Measurements from ENCODE around the gene NRF1. TPM values are rescaled to one million over a fixed set of nuclear protein-coding genes. Genes with fewer than 3 reads are reported as not detected.

The NRF1 gene
- total RNA-seq, 2 experiments from 2014 or later: 25.9 to 28.7 TPM

DNA sequence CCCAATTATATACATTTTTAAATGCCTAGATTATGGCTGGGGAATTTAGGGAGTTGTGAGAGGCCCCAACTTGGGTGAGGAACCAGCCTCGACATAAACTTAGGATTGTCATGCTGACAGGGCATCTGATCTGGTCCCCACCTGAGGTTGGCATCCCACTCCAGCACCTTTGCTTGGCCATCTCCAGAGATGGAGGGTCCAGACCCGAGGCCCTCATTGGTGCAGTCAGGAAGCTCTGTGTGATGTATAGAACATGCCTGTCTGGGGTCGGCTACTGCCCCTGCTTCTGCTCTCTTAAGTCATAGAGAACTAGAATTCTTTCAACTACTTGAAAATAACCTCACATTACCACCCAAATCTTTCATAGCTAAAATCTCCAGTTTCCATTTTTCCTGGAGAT lies 153.8 kb downstream of the NRF1 start:
- Mint-ChIP-seq H3K4me1 (peaks cover 1% of the 10 kb centered on the region), H3K4me3 (no peak overlapping the region)

DNA sequence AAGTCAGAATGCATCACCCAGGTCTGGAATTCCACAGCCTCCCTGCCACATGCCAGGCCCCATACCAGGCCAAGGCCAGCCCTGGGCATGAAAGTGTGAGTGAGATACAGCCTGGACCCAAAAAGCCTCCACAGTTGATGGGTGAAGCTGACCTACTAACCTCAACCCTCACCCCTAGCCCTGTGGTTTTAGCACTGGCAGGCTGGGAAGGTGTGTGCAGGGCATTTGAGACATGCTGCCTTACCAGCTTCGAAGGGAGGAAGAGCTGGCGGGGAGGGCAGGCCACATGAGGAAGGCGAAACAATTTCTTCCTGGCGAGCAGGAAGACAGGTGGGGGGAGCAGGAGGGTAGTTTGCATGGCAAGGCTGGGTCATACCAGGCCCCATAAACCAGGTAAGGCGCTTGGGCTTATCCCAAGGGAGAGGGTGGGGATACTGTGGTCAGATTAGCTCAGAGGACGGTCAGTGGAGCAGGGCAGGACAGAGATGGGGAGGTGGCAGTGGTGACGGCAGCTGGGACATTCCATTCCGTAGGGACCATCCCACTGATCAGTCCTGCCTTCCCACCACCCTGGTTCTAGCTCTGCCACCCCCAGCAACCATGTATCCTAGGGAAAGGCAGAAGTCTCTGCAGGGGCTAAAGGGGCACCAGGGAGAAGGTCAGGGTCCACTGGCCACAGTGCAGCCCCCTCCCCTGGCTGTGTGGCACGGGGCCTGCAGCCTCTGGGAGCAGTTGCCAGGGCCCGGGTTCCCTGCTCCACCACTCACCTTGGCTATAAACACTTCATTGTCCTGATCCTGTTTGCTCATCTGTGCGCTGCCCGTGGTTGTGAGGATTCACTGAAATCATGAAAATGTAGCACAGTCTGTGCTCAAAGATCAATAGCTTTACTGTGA lies 155.8 kb downstream of the NRF1 start:
- ChIA-PET CTCF (interaction anchor here (0.6 to 1.8 kb wide), 2 partner anchors 8 to 117 kb away, joined by 3 to 4 read pairs; no protein-coding TSS in a partner anchor), POLR2A (no interaction called here)

More for the DNA sequence above, 153.8 kb downstream of the NRF1 start:
- Mint-ChIP-seq H3K27me3 (peaks cover 2% of the 10 kb centered on the region), H3K36me3 (ENCODE audit: low read depth) (no peaks in the 10 kb centered on the region), H3K9me3 (no peaks in the 10 kb centered on the region), H3K27ac (no peak overlapping the region)
- ChIA-PET CTCF (no interaction called here), POLR2A (no interaction called here)
- DNase-seq: no peak

DNA sequence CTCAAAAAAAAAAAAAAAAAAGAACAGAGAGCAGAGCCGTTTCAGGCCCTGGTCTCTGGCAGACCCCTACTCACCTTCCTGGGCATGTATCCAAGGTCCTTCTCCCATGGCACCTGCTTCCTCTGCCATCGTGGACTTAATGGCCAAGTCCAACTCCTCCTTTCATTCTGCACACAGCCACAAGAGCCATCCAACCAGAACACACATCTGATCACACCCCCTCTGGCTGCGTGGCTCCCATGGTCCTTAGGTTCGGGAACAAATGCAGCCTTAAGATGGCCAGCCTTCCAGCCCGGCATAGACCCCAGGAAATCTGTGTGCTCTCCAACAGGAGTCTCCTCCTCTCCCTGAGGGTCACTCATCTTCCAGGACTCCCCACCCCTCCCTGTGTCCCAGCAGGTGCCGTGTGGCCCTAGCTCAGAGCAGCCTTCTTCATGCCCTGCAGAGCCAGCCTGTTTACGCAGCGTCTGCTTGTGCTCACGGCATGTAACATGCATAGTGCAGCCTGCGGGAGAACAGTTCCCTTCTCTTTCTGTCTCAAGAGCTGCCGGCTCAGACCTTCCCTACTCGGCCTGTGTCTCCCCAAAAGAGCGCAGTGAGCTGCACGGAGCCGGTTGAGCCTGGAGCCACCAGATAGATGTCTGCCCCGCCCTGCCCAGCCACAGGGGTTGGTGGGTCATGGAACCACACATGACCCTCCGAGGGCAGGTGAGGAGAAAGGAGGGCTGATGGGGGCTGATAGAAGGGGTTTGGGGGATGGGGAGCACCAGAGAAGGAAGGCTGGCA lies 157.3 kb downstream of the NRF1 start:
- CTCF ChIA-PET: interaction anchor here (1.8 kb wide), 1 partner anchor 10 kb away, joined by 4 read pairs; no protein-coding TSS in a partner anchor
- H3K4me1 Mint-ChIP-seq: peaks cover 4% of the 10 kb centered on the region
- no peak for DNase-seq

More for the DNA sequence above, 155.8 kb downstream of the NRF1 start:
- no peaks in the 10 kb centered on the region for H3K9me3 Mint-ChIP-seq
- peaks cover 4% of the 10 kb centered on the region for H3K4me1 Mint-ChIP-seq
- no peak for DNase-seq
- H3K27ac Mint-ChIP-seq: no peak overlapping the region
- peaks cover 2% of the 10 kb centered on the region for H3K27me3 Mint-ChIP-seq
- H3K36me3 Mint-ChIP-seq (ENCODE audit: low read depth): no peaks in the 10 kb centered on the region
- H3K4me3 Mint-ChIP-seq: no peak overlapping the region

DNA sequence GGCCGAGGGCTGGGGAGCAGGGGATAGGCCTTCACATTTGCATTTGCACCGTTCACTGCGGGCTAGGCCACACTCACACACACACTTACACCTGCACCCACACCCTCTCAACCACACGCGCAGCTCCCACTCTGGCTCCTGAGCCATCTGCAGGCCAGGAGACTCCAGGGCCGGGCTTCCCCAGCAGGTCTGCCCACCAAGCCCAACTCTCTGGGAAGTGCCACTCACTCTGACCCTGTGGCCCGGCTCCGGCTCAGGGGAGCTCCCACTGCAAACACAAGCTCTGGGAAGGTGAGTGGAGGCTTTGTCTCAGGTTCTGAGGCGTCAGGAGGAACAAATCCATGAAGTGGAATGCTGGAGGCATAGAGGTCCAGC lies 157.9 kb downstream of the NRF1 start:
- ChIA-PET CTCF (no interaction called here), POLR2A (no interaction called here)
- H3K4me1 Mint-ChIP-seq: peaks cover 4% of the 10 kb centered on the region
- no peaks in the 10 kb centered on the region for H3K36me3 Mint-ChIP-seq (ENCODE audit: low read depth)
- H3K27ac Mint-ChIP-seq: no peak overlapping the region
- H3K4me3 Mint-ChIP-seq: no peak overlapping the region
- no peaks in the 10 kb centered on the region for H3K9me3 Mint-ChIP-seq
- DNase-seq: no peak
- no peaks in the 10 kb centered on the region for H3K27me3 Mint-ChIP-seq

More for the DNA sequence above, 157.3 kb downstream of the NRF1 start:
- no peaks in the 10 kb centered on the region for H3K27me3 Mint-ChIP-seq
- H3K27ac Mint-ChIP-seq: no peak overlapping the region
- POLR2A ChIA-PET: no interaction called here
- H3K4me3 Mint-ChIP-seq: no peak overlapping the region
- no peaks in the 10 kb centered on the region for H3K9me3 Mint-ChIP-seq
- H3K36me3 Mint-ChIP-seq (ENCODE audit: low read depth): no peaks in the 10 kb centered on the region

DNA sequence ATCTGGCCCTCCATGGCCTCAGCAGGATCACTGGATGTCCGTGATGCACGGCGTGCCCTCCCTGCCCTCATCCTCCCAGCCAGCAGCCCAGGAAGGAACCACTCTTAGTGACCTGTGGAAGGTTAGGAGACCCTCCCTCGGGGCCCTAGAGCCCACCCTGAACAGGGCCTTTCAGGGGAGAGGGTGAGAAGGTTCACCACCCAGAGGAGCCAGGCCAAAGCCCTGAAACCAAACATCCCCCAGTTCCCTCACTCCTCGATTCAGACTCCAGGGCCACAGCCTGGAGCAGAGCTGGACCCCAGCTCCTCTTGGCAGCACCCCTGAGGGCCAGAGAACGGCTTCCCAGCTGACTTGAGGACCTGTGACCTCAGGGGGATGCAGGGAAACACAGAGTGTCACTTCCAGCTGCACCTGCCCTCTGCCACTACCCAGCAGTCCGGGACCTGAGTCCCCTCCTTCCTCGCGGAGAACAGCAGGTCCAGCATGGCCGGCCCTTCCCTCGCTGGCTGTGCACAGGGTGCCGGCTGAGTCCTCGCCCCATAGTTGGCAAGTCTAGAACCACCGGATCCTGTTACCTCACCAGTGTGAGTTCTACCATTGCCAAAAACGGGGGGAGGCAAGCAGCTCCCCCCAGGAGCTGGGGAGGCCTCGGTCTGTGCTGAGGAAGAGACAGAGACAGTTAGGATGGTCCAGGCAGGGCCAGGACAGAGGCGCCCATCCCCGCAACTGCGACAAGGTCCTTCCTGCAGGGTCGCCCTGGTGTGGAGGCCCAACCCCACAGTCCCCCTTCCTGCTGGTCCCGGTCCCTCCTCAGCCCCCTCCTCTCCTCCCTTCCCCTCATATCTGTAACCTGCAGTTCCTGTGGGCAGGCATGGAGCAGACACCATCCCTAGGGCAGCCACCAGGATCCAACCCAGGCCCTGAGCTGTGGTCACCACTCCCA lies 158.6 kb downstream of the NRF1 start:
- H3K9me3 Mint-ChIP-seq: no peaks in the 10 kb centered on the region
- no peak overlapping the region for H3K27ac Mint-ChIP-seq
- H3K4me3 Mint-ChIP-seq: no peak overlapping the region
- ChIA-PET CTCF (interaction anchor here (1.0 kb wide), 1 partner anchor 55 kb away, joined by 3 read pairs; no protein-coding TSS in a partner anchor), POLR2A (no interaction called here)
- no peaks in the 10 kb centered on the region for H3K36me3 Mint-ChIP-seq (ENCODE audit: low read depth)
- no peak for DNase-seq
- H3K4me1 Mint-ChIP-seq: peaks cover 2% of the 10 kb centered on the region
- H3K27me3 Mint-ChIP-seq: no peaks in the 10 kb centered on the region

DNA sequence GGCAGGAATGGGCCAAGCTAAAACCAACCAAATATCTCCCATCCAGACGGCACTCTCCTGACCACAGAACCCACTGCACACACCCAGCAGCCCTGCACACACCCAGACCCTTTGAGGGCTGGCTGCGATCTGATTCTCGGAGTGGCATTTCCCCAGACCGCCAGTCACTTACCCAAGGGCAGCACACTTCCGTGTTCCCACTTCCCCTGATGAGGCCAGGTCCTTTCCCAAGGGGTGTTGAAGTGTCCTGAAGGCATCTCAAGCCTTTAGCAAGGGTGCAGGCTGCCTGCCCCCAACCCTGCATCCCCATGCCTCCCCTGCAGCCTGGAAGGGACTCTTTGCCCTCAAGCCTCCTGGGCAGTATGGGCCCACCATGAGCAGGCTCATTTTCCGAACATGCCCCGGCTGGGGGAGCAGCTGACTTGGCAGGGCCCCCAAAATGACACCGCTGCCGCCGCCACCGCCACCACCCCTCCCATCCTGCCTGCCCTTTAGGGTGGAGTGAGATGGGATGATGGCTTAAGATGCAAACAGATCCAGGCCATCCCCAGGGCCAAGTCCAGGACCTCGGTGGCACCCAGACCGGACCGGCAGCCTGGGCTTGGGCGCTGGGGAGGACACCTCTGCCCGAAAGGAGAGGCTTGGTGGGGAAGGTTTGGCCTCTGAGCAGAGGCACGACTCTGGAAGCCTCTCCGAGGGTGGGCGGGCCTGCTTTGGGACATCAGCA lies 159.8 kb downstream of the NRF1 start:
- no peak for DNase-seq
- Mint-ChIP-seq H3K4me3 (no peak overlapping the region), H3K27me3 (peaks cover 10% of the 10 kb centered on the region), H3K36me3 (ENCODE audit: low read depth) (no peaks in the 10 kb centered on the region), H3K9me3 (no peaks in the 10 kb centered on the region), H3K4me1 (peaks cover 2% of the 10 kb centered on the region), H3K27ac (no peak overlapping the region)
- ChIA-PET POLR2A (no interaction called here), CTCF (no interaction called here)

DNA sequence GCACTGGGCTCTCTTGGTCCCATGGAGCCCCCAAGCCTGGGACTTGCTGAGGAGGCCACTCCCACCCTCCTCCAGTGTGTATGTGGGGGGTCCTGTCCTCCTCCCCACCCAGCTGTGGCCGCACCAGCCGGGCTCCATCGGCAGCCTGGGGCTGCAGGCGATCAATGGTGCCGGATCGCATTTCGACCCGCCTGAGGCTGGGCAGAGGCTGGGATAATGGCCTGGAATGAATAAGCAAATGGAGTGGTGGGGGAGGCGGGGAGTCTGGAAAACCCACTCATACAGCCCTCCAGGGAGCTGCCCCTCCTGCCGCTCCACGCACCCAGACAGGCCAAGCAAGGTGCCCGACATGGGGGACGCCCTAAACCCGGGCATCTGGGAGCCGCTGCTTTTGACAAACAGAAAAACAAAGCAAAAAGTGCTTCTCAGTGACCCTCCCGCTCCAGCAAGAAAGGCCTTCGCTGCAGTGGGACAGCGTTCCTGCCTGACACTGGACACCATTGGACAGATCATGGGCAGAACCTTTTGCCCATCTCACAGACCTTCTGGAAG lies 160.5 kb downstream of the NRF1 start:
- H3K27ac Mint-ChIP-seq: no peak overlapping the region
- H3K36me3 Mint-ChIP-seq (ENCODE audit: low read depth): no peaks in the 10 kb centered on the region
- DNase-seq: no peak
- peaks cover 13% of the 10 kb centered on the region for H3K27me3 Mint-ChIP-seq
- H3K9me3 Mint-ChIP-seq: no peaks in the 10 kb centered on the region
- H3K4me3 Mint-ChIP-seq: no peak overlapping the region
- CTCF ChIA-PET: interaction anchor here (0.9 to 1.6 kb wide), 3 partner anchors 8 to 14 kb away, joined by 3 to 5 read pairs (median 3); no protein-coding TSS in a partner anchor
- POLR2A ChIA-PET: no interaction called here
- H3K4me1 Mint-ChIP-seq: peaks cover 3% of the 10 kb centered on the region

DNA sequence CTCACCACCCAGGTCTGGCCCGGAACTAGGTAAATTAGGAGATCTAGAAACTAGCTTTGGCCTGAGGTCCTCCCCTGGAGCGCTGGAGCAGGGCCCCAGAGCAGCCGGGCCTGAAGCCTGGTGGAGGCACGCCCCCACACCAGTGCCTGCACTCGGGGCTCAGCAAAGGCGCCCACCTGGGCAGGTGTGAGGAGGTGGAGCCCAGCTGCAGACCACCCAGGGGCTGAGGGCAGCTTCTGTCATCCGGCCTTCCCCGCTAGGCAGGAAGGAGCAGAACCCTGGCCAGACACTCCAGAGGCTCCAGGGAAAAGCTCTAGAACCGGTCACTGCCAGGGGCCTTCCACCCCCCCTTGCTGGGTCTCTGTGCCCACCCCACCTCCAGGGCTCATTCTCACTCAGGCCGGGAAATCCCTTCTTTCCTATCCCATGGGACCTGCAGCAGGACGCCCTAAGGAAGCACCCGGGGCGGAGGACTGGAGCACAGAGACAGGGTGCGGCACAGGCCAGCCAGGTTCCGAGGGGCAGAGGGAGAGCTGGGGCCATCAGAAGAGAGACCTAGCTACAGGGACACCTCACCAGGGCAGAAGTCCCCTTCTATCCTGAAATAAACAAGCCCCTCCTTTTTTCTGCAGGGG lies 161.2 kb downstream of the NRF1 start:
- Mint-ChIP-seq H3K27ac (no peak overlapping the region), H3K4me1 (peaks cover 9% of the 10 kb centered on the region), H3K36me3 (ENCODE audit: low read depth) (no peaks in the 10 kb centered on the region), H3K4me3 (no peak overlapping the region), H3K27me3 (peaks cover 21% of the 10 kb centered on the region), H3K9me3 (no peaks in the 10 kb centered on the region)
- no peak for DNase-seq
- ChIA-PET CTCF (interaction anchor here (0.9 to 1.6 kb wide), 6 partner anchors 9 to 102 kb away, joined by 3 to 5 read pairs (median 3); no protein-coding TSS in a partner anchor), POLR2A (no interaction called here)

DNA sequence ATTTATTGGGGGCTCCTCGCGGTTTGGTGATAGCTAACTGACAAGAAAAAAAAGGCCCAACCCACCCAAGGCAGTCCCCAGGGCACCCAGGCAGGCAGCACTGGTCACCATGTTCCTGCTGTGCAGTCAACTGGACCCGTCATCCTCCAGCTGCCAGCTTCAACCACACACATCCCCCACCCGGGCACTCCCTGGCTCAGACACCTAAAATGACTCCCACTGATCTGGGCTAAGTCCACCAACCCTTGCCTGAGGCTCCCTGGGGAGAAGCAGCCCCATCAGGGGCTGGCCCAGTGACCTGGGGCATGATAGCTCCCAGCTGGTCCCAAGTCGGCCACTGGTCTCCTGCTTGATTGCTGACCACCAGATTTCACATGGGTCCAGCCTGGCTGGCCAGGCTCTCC lies 161.8 kb downstream of the NRF1 start:
- no peak for DNase-seq
- ChIA-PET POLR2A (no interaction called here), CTCF (interaction anchor here (0.9 to 1.6 kb wide), 5 partner anchors 9 to 101 kb away, joined by 3 to 5 read pairs (median 3); no protein-coding TSS in a partner anchor)
- Mint-ChIP-seq H3K36me3 (ENCODE audit: low read depth) (no peaks in the 10 kb centered on the region), H3K4me1 (peaks cover 9% of the 10 kb centered on the region), H3K4me3 (no peak overlapping the region), H3K9me3 (no peaks in the 10 kb centered on the region), H3K27me3 (peaks cover 26% of the 10 kb centered on the region), H3K27ac (no peak overlapping the region)

DNA sequence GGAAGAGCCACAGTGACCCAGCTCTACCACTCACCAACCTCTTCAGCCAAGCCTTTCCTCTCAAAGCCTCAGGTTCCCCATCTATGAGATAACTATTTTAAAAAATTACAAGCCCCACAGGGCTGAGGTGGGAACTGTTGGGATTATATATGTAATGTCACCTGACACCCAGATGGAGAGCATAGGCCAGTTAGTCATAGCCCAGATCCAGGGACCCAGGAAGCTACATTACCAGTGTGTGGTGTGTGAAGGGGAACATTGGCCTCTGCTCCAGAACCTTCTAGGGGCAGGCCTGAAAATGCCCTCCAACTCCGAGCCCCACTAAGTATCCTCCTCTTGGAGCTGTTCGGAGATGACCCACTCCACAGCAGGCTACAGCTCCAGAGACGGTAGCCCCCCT lies 162.4 kb downstream of the NRF1 start:
- peaks cover 32% of the 10 kb centered on the region for H3K27me3 Mint-ChIP-seq
- ChIA-PET CTCF (interaction anchor here (1.4 kb wide), 2 partner anchors 17 to 100 kb away, joined by 3 read pairs; no protein-coding TSS in a partner anchor), POLR2A (no interaction called here)
- H3K4me3 Mint-ChIP-seq: no peak overlapping the region
- DNase-seq: no peak
- no peaks in the 10 kb centered on the region for H3K36me3 Mint-ChIP-seq (ENCODE audit: low read depth)
- peaks cover 9% of the 10 kb centered on the region for H3K4me1 Mint-ChIP-seq
- no peaks in the 10 kb centered on the region for H3K9me3 Mint-ChIP-seq
- no peak overlapping the region for H3K27ac Mint-ChIP-seq

DNA sequence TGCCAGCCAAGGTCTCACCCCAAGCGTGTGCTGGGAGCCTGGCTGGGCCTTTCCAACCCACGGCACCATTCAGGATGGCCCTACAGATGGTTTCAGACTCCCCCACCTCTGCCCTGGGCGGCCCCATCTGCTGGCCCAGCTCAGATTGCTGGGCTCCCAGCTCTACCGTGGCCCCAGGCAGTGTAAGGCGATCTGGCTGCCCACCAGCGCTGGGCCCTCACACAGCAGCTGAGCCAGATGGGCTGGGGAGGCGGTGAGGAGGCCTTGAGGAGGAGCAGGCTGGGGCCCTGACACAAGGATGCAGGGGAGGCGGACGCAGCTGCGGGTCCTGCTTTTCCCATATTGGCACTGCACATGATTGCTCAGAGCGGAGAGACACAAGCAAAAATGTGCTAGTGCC lies 162.8 kb downstream of the NRF1 start:
- H3K36me3 Mint-ChIP-seq (ENCODE audit: low read depth): no peaks in the 10 kb centered on the region
- H3K4me1 Mint-ChIP-seq: peaks cover 9% of the 10 kb centered on the region
- no peaks in the 10 kb centered on the region for H3K9me3 Mint-ChIP-seq
- no peak for DNase-seq
- ChIA-PET POLR2A (no interaction called here), CTCF (interaction anchor here (1.4 kb wide), 1 partner anchor 17 kb away, joined by 3 read pairs; no protein-coding TSS in a partner anchor)
- H3K27me3 Mint-ChIP-seq: peaks cover 34% of the 10 kb centered on the region
- no peak overlapping the region for H3K4me3 Mint-ChIP-seq
- H3K27ac Mint-ChIP-seq: no peak overlapping the region

All from activated CD4-positive, alpha-beta T cell treated with anti-CD3 and anti-CD28 coated beads, Interleukin-2, amount 10 ng/mL, durations not matched to agents 7 days and 5 days (primary cell).